ENCODE measurements around the gene PTBP1.

- TF ChIP-seq ZNF274 (IDR thresholded peaks at IDR 0.05; ENCODE audit: low read depth, low read length) (no peak), YY1 (IDR thresholded peaks at IDR 0.05; ENCODE audit: insufficient read depth, insufficient read length) (no peak)
Observed at GRCh38 chr19:801861-802497, 4.7 kb downstream of the PTBP1 start.
